ENCODE measurements around the gene IFNA17.
"Not testable (repeated sequence)": the region's sequence is repeated elsewhere in the genome, so short reads cannot be mapped to it uniquely, and the experiment has no call there.

Gene IFNA17

GRCh38 chr9:21228122-21228521 lies at the start of gene IFNA17:
TSS of gene IFNA17 (minus strand) at chr9:21228222. CDS start at chr9:21228173, 49 bp downstream.
- DNase-seq: no peak

- DNase-seq: no peak
These were observed 40.3 kb upstream of the IFNA17 start for GRCh38 chr9:21268347-21268657.

GRCh38 chr9:21267485-21268346 lies 39.7 kb upstream of the IFNA17 start:
- DNase-seq: peak in 3 of 58 donors; percentile 2 to 6 (median 2)

DNA sequence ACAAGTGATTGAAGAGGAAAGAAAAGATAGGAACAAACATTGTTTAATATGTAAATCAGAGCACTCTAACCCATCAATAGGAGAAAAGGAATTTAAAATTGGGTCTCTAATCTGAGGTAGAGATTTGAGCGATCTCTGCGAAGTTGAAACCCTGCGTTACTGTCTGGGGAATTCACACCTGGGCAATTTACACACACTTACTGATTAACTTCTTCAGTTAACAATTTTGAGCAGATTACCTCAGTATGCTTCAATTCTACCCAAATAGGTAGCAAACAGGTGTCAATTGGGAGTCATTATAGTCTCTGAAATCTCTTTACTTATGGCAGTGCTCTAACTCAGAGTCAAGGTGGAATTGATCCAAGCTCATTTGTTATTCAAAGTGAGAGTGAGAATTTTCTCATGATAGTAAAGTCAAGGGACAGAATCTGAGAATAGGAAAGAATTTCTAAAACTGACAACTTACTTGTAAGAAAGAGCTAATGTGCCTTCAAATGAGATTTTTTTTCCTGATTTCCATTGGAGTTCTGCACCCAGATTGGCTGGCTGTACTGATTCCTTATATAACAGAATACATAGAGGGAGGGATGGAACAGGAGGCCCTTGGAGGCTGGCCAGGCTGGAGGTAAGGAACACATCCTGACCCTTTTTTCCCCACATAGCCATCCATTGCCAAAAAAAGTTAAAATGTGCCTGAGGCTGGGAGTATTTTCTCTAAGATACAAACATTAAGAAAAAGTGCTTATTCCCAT lies 38.9 kb upstream of the IFNA17 start:
- DNase-seq: peak in 1 of 58 donors; percentile 1

GRCh38 chr9:21265421-21266189 lies 37.6 kb upstream of the IFNA17 start:
- no peak for DNase-seq

DNA sequence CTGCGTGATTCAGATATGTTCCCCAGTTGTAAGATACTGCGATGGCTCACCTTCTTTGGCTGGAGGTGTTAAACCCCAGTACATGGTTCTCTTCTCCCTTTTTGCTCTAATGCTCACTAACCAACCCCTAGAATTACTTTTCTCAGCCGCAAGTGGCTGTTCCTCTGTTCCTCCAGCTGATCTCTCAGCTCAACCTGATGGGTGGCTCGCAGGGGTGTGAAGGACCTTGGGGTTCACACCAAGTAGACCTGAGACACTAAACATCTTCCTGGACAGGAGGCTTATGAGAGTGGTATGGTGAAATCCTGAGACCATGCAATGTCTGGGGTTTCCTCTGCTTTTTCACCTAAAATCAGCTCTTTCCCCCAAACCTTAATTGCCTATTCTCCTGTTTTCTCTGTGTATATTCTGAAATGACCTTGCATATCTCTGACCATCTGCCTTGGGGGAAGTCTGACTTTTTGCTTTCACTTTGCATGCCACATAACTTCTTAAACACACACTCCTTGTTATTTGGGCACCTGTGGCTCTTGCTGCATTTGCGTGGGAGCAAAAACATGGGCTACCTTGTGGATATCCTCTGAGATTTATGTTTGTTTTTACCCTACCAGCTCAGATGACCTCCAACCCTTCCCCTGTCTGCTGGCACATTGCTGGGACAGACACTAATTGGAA lies 27.7 kb upstream of the IFNA17 start:
- no peak for DNase-seq

DNA sequence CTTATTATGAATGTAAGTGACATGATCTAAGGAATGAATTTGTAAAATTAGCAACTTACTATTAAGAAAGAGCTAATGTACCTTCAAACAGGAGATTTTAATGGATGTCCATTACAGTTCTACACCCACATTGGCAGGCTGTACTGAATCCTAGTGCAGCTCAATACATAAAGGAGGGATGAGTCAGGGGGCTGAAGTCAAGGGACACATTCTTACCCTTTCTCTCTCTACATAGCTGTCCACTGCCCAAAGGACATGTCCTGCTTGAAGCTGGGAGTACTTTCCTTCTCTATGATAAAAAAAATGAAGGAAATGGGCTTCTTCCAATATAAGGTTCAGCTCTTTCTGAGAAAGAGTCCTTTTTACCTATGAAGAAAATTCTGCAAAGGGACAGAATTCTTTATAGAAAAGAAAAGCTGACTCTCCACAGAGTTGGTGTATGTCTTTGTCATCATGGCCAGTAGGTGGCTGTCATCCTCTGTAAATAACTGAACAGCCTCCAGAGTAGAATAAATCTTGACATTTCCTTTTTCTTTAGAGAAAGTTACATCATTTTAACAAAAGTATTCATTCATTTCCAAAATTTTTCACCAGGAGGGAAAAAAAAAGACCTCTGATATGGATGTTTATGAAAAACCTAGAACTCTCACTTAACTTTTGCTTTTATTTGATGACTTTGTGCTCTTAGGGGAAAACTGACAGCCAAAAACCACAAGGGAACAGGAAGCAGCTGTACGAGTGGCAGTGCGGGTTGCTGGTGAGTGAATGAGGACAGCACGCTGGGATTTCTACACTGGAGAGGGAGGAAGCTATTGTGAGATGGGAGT lies 24.9 kb upstream of the IFNA17 start:
- DNase-seq: peak in 16 of 58 donors; percentile 1 to 57 (median 11)

- DNase-seq: no peak
These were observed 23.6 kb upstream of the IFNA17 start for GRCh38 chr9:21251638-21252037.

- no peak for DNase-seq
These were observed 23.2 kb upstream of the IFNA17 start for GRCh38 chr9:21251190-21251589.

DNA sequence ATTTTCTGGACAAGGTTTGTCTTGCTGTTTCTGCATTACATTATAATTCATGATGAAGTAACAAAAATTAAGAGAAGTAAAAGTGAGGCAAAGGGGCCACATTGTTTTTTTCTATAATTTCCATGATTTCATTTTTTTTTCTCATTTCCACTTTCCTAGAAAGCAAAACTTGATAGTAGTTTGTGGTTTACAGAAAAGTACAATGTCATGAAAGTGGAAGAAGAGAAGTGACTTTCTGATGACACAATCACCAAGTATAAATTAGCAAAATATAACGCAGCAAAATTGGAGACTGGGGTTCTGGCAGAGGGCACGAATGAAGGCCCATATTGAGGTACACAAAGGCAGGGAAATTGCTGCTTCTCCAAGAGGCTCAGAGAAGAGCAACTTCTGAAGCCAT lies 16.8 kb upstream of the IFNA17 start:
- DNase-seq: no peak

DNA sequence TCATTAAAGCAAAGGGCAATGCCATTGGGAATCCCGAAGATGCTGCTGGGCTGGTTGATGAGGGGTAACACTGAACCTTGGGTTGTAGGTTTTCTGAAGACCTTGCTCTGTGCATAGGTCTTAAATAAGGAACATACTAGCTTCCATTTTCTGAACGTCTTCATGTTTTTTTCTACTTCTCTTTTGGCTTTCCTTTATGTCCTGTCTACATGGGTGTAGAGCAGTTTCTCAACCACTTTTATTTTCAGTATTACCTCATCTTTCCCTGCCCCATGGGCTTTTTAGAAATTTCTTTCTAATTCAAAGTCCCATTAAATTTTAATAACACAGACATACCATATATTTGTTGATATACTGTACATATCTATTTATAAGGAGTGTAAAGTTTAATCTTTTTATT lies 11.9 kb upstream of the IFNA17 start, which contains the start of gene IFNA14:
Gene IFNA14 (minus strand): TSS at position 95 of the 400 bp plus-strand sequence. CDS start 70 bp downstream, at position 25.
- no peak for DNase-seq

- not testable (repeated sequence) for DNase-seq
These were observed 8.3 kb upstream of the IFNA17 start for GRCh38 chr9:21236360-21236714.

DNA sequence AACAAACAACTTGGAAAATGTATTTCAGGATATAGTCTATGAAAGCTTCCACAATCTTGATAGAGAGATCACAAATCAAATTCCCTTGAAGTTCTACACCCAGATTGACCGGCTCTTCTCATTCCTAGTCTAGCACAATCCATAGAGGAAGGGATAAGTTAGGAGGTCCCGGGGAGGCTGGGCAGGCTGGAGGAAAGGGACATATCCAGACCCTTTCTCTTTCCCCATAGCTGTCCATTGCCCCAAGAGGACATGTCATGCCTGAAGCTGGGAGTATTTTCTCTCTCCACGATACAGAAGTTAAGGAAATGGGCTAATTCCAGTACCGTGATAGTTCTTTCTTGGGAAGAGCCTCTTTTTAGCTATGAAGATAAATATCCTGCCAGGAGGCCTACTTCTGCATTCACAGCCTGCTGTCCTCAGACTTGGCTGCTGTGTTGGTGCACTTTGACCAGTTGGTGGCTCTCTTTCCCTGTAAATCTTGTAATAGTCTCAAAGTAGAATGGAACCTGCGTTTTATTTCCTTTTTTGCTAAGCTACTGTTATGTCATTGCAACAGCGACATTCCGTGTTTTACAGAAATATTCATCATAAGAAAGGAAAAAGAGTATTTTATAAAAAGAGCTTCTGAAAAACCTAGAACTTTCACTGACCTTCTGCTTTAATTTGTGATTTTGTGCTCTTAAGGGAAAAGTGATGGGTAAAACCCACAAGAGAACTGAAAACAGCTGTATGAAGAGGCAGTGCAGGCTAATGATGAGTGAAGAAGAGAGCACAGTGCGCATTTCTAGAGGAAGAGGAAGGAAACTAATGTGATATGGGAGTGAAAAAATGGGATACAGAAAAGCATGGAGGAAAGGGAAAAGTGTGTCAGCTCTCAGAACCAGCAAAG lies 7.7 kb upstream of the IFNA17 start:
- DNase-seq: peak in 11 of 58 donors; percentile 2 to 31 (median 5)

DNA sequence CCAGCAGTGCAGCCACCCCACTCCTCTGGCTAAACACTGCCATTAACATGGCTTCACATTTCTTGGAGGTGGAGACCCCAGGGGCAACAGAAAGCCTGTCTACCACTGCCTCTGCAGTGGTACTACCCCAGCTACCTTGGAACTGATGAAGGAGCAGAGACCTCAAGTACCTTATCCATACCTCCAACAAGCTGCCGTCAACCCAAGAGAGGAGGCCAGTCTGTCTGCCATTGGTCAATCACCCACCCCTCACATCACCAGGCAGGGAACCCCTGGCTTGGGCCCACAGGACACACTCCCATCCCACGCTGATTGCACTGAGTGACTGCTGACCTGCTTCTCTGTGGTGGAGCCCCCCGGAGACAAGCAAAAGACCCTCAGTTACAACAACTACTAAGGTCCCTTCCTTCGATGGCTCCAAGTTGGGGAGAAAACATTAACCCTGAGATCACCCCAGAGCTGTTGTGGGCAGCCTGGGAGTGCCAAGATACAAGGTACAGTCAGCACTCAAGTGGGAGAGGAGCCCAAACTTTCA lies 6.2 kb upstream of the IFNA17 start:
- no peak for DNase-seq

GRCh38 chr9:21233258-21233657 lies 5.2 kb upstream of the IFNA17 start:
- DNase-seq: no peak

DNA sequence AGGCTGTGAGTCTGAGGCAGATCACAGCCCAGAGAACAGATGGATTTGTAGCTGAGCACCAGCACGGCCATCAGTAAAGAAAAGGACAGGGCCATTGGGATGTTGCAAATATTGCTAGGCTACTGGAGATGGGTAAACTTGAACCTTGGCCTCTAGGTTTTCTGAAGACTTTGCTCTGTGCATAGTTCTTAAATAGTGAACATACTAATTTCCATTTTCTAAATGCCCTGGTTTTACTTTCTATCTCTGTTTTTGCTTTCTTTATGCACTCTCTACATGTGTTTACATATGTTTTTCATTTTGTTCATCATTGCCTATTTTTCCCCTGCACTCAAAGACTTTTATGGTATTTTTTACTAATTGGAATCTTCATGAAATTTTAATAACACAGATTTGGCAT lies 10.8 kb downstream of the IFNA17 start, which contains the start of gene IFNA16:
Gene IFNA16 (minus strand): TSS at position 101 of the 400 bp plus-strand sequence. CDS start 6 bp downstream, at position 95.
- not testable (repeated sequence) for DNase-seq

DNA sequence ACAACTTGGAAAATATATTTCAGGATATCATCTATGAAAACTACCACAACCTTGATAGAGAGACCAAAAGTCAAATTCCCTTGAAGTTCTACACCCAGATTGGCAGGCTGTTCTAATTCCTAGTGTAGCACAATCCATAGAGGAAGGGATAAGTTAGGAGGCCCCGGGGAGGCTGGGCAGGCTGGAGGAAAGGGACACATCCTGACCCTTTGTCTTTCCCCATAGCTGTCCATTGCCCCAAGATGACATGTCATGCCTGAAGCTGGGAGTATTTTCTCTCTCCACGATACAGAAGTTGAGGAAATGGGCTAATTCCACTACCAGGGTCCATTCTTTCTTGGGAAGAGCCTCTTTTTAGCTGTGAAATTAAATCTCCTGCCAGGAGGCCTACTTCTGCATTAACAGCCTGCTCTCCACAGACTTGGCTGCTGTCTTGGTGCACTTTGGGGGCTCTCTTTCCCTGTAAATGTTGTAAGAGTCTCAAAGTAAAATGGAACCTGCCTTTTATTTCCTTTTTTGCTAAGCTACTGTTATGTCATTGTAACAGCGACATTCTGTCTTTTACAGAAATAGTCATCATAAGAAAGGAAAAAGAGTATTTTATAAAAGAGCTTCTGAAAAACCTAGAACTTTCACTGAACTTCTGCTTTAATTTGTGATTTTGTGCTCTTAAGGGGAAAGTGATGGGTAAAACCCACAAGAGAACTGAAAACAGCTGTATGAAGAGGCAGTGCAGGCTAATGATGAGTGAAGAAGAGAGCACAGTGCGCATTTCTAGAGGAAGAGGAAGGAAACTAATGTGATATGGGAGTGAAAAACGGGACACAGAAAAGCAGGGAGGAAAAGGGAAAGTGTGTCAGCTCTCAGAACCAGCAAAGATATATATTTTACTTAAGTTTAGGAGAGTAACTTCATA lies 14.4 kb downstream of the IFNA17 start:
- DNase-seq: not testable (repeated sequence)

DNA sequence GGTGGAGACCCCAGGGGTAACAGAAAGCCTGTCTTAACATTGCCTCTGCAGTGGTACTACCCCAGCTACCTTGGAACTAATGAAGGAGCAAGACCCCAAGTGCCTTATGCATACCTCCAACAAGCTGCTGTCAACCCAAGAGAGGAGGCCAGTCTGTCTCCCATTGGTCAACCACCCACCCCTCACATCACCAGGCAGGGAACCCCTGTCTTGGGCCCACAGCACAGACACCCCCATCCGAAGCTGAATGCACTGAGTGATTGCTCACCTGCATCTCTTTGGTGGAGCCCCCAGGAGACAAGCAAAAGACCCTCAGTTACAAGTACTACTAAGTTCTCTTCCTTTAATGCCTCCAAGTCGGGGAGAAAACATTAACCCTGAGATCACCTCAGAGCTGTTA lies 15.9 kb downstream of the IFNA17 start:
- DNase-seq: not testable (repeated sequence)

All from anterior cingulate cortex (tissue), 58 donors.